ENCODE data around the gene SLC9A2. TPM values are rescaled to one million over a fixed set of nuclear protein-coding genes. Genes with fewer than 3 reads are reported as not detected.

Gene SLC9A2
- total and polyA plus RNA-seq, 5 donors: 0.02 to 0.12 TPM; not detected in 3

Other genes with a start within 250 kb of the SLC9A2 start
- gene IL18RAP, start 196.4 kb upstream of the SLC9A2 start, total RNA-seq: under 1 TPM; 0.23 to 0.92 (median 0.58) TPM
- gene IL18RAP, start 196.4 kb upstream of the SLC9A2 start, polyA plus RNA-seq: 0.18 TPM
- gene SLC9A4, start 146.3 kb upstream of the SLC9A2 start, total RNA-seq: not detected
- not detected for gene SLC9A4, start 146.3 kb upstream of the SLC9A2 start, polyA plus RNA-seq
- gene TMEM182, start 142.5 kb downstream of the SLC9A2 start, total RNA-seq: 100 to 1,000 TPM; 106 to 206 (median 182) TPM
- gene TMEM182, start 142.5 kb downstream of the SLC9A2 start, polyA plus RNA-seq: 92.7 TPM

Data from right cardiac atrium (tissue), 5 donors.